Neural cell (in vitro differentiated cells): ENCODE results near the gene WWTR1. TPM values are rescaled to one million over a fixed set of nuclear protein-coding genes. Genes with fewer than 3 reads are reported as not detected.

ENCODE experiments used
- H2AFZ ChIP-seq: fragments of 200-600, 300-800 bp; sonication (generic), shearing (Covaris generic); 2 replicates; pipeline ENCODE4 v1.6.0; 2014; ENCODE audit warnings: low read depth, mild to moderate bottlenecking, antibody characterized with exemption, low read length, moderate library complexity
- H3F3A ChIP-seq: fragments of 200-600 bp; shearing (Covaris generic); 2 replicates; pipeline ENCODE4 v1.6.1; 2016; ENCODE audit warnings: mild to moderate bottlenecking, moderate library complexity, mixed read lengths, antibody characterized with exemption, low read length; ENCODE audit not compliant: insufficient read depth, poor library complexity, severe bottlenecking
- H3K27ac ChIP-seq: fragments of 200-600, 300-800 bp; sonication (generic), shearing (Covaris generic); 2 replicates; pipeline ENCODE4 v1.5.1; 2014; ENCODE audit warnings: mild to moderate bottlenecking, low read length, moderate library complexity
- H3K27me3 ChIP-seq: fragments of 300-800, 200-600 bp; sonication (generic), shearing (Covaris generic); 2 replicates; pipeline ENCODE4 v1.6.0; 2014; ENCODE audit warnings: mild to moderate bottlenecking, low read depth, low read length, moderate library complexity; ENCODE audit not compliant: insufficient read depth
- H3K36me3 ChIP-seq: fragments of 300-800, 200-600 bp; sonication (generic), shearing (Covaris generic); 2 replicates; pipeline ENCODE4 v1.5.1; 2014; ENCODE audit warnings: mild to moderate bottlenecking, antibody characterized with exemption, low read length, moderate library complexity; ENCODE audit not compliant: insufficient read depth
- H3K4me2 ChIP-seq: fragments of 300-800, 200-600 bp; sonication (generic), shearing (Covaris generic); 2 replicates; pipeline ENCODE4 v1.6.0; 2014; ENCODE audit warnings: mild to moderate bottlenecking, low read length
- H3K4me3 ChIP-seq: fragments of 300-800, 200-600 bp; sonication (generic), shearing (Covaris generic); 2 replicates; pipeline ENCODE4 v1.5.1; 2014; ENCODE audit warnings: mild to moderate bottlenecking, low read length, moderate library complexity
- H3K79me2 ChIP-seq: fragments of 200-600 bp; shearing (Covaris generic); replicated peaks from 2 replicates; pipeline ENCODE4 v1.6.0; 2014; ENCODE audit warnings: mild to moderate bottlenecking, low read length, moderate library complexity; ENCODE audit not compliant: insufficient read depth
- H3K9ac ChIP-seq: fragments of 300-800, 200-600 bp; sonication (generic), shearing (Covaris generic); 2 replicates; pipeline ENCODE4 v1.6.1; 2016; ENCODE audit warnings: mild to moderate bottlenecking, low read length, mixed read lengths
- H3K9me2 ChIP-seq: fragments of 200-600 bp; shearing (Covaris generic); 2 replicates; pipeline ENCODE4 v1.6.1; 2016; ENCODE audit warnings: mild to moderate bottlenecking, low read length, mixed read lengths; ENCODE audit not compliant: insufficient read depth
- H3K9me3 ChIP-seq: fragments of 200-600, 300-800 bp; sonication (generic), shearing (Covaris generic); 2 replicates; pipeline ENCODE4 v1.6.1; 2016; ENCODE audit warnings: mild to moderate bottlenecking, mixed run types, low read length, moderate library complexity, mixed read lengths
- H4K20me1 ChIP-seq: fragments of 200-600 bp; shearing (Covaris generic); 2 replicates; pipeline ENCODE4 v1.6.1; 2016; ENCODE audit warnings: mild to moderate bottlenecking, mixed run types; ENCODE audit not compliant: insufficient read depth
- EP300 ChIP-seq: fragments of 450-650 bp; conservative IDR thresholded peaks from 2 replicates; pipeline ENCODE4 v1.6.1; 2014; ENCODE audit warnings: antibody characterized with exemption, mild to moderate bottlenecking, moderate library complexity; ENCODE audit not compliant: poor library complexity, severe bottlenecking
- EZH2 ChIP-seq: fragments of 200-600, 300-800 bp; shearing (Covaris generic), sonication (generic); IDR thresholded peaks from 2 replicates; pipeline ENCODE4 v1.6.1; 2014; ENCODE audit warnings: antibody characterized with exemption, low read length, borderline replicate concordance, mild to moderate bottlenecking; ENCODE audit not compliant: insufficient read depth, poor library complexity, severe bottlenecking
- MXI1 ChIP-seq: fragments of 450-650 bp; conservative IDR thresholded peaks from 2 replicates; pipeline ENCODE4 v1.6.1; 2014; ENCODE audit warnings: antibody characterized with exemption, mild to moderate bottlenecking; ENCODE audit not compliant: poor library complexity, severe bottlenecking
- POLR2AphosphoS5 ChIP-seq: IDR thresholded peaks from 2 replicates; pipeline ENCODE4 v1.6.1; 2012
- RAD21 ChIP-seq: fragments of 450-650 bp; conservative IDR thresholded peaks from 2 replicates; pipeline ENCODE4 v1.6.1; 2014; ENCODE audit warnings: antibody characterized with exemption, mild to moderate bottlenecking, moderate library complexity
- REST ChIP-seq: IDR thresholded peaks from 2 replicates; pipeline ENCODE4 v1.6.1; 2012; ENCODE audit warnings: borderline replicate concordance
- SMC3 ChIP-seq: fragments of 450-650 bp; conservative IDR thresholded peaks from 2 replicates; pipeline ENCODE4 v1.6.1; 2014; ENCODE audit warnings: antibody characterized with exemption, mild to moderate bottlenecking, moderate library complexity; ENCODE audit not compliant: poor library complexity
- TAF1 ChIP-seq: IDR thresholded peaks from 2 replicates; pipeline ENCODE4 v1.6.1; 2012; ENCODE audit warnings: low read depth
- polyA plus RNA-seq: library from polyadenylated mRNA; depleted of rRNA; stranded (reverse); fragments of >200 nt; gene quantifications from 2 replicates; pipeline ENCODE4 v1.2.3, GENCODE V29; 2014
- TF ChIP-seq, protein P1 (sequence below): fragments of 450-650 bp; IDR thresholded peaks from 2 replicates; pipeline ENCODE4 v1.5.1; 2014; ENCODE audit warnings: antibody characterized with exemption, mild to moderate bottlenecking, moderate library complexity; ENCODE audit not compliant: poor library complexity, severe bottlenecking

Gene WWTR1
- polyA plus RNA-seq, 1 donor from 2014 or later, result 0.97 TPM

DNA sequence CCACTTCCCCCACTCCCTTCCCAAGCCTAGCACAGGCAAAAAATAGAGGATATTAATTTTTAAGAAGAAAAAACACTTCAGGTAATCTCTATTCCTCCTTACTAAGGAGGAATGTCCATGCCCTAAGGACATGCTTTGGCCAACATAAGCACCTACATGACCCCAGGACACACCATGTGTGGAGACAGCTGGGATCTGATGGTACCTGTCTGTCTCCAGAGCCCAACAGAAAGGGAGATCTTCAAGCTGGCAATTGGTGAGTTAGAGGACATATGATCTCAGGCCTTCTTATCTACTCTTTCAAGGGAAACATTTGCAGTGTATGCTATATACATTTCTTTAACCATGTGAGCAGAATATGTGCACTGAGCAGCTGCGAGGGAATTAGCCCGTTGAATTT, 176.3 kb downstream of the WWTR1 start:
- no peaks in the 10 kb centered on the region for H3K79me2 ChIP-seq
- H4K20me1 ChIP-seq, result no peaks in the 10 kb centered on the region
- no peaks in the 10 kb centered on the region for H3K9me3 ChIP-seq
- H3K9me2 ChIP-seq, result no peaks in the 10 kb centered on the region
- no peak overlapping the region for H2AFZ ChIP-seq
- H3K4me3 ChIP-seq, result no peak overlapping the region
- H3K9ac ChIP-seq, result no peak overlapping the region
- H3K27me3 ChIP-seq, result no peaks in the 10 kb centered on the region
- H3K27ac ChIP-seq, result no peak overlapping the region
- no peaks in the 10 kb centered on the region for H3F3A ChIP-seq
- no peak for TF ChIP-seq REST
- no peak for TF ChIP-seq EZH2
- TF ChIP-seq, protein P1, sequence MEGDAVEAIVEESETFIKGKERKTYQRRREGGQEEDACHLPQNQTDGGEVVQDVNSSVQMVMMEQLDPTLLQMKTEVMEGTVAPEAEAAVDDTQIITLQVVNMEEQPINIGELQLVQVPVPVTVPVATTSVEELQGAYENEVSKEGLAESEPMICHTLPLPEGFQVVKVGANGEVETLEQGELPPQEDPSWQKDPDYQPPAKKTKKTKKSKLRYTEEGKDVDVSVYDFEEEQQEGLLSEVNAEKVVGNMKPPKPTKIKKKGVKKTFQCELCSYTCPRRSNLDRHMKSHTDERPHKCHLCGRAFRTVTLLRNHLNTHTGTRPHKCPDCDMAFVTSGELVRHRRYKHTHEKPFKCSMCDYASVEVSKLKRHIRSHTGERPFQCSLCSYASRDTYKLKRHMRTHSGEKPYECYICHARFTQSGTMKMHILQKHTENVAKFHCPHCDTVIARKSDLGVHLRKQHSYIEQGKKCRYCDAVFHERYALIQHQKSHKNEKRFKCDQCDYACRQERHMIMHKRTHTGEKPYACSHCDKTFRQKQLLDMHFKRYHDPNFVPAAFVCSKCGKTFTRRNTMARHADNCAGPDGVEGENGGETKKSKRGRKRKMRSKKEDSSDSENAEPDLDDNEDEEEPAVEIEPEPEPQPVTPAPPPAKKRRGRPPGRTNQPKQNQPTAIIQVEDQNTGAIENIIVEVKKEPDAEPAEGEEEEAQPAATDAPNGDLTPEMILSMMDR, result no peak
- TF ChIP-seq RAD21, result no peak
- no peak for TF ChIP-seq MXI1
- TF ChIP-seq TAF1, result no peak
- no peak for TF ChIP-seq SMC3
- TF ChIP-seq POLR2AphosphoS5, result no peak
- TF ChIP-seq EP300, result no peak
- H3K4me2 ChIP-seq, result no peak overlapping the region
- no peaks in the 10 kb centered on the region for H3K36me3 ChIP-seq

DNA sequence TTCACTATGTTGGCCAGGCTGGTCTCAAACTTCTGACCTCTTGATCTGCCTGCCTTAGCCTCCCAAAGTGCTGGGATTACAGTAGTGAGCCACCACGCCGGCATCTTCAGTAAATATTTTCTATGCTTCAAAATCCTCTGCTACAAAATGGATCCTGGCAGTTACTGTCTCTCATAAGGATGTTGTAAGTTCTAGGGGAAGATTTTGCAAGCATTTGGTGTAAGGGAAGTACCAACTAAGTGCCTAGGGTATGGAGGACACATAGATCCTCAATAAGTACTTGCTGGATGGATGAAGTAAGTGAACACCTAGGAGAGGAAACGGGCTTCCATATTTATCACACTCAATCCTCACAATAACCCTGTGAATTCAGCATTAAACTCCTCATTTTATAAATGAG, 176.8 kb downstream of the WWTR1 start:
- no peak overlapping the region for H3K4me3 ChIP-seq
- H3K9me3 ChIP-seq, result no peaks in the 10 kb centered on the region
- no peaks in the 10 kb centered on the region for H3K79me2 ChIP-seq
- H3K27ac ChIP-seq, result no peak overlapping the region
- H3K4me2 ChIP-seq, result no peak overlapping the region
- no peak overlapping the region for H2AFZ ChIP-seq
- H3F3A ChIP-seq, result no peaks in the 10 kb centered on the region
- H3K36me3 ChIP-seq, result no peaks in the 10 kb centered on the region
- H4K20me1 ChIP-seq, result no peaks in the 10 kb centered on the region
- no peaks in the 10 kb centered on the region for H3K9me2 ChIP-seq
- no peak overlapping the region for H3K9ac ChIP-seq
- TF ChIP-seq EP300 (no peak), EZH2 (no peak), RAD21 (no peak), SMC3 (no peak), REST (no peak), POLR2AphosphoS5 (no peak), TAF1 (no peak), MXI1 (no peak)
- TF ChIP-seq, protein P1, result no peak
- no peaks in the 10 kb centered on the region for H3K27me3 ChIP-seq
